Inflammatory macrophage treated with lipopolysaccharide for 4 hours (primary cell): ENCODE measurements around the gene PPP1R12B.
A peak's percentile ranks its signal among the peaks of the same experiment; 100 is the strongest.
"Not testable (repeated sequence)": the region's sequence is repeated elsewhere in the genome, so short reads cannot be mapped to it uniquely, and the experiment has no call there.

Experiments
- DNase-seq: peaks from one replicate; pipeline ENCODE4 v3.0.0-alpha.2; 2020

The PPP1R12B gene

GRCh38 chr1:202588503-202589189, 240.1 kb downstream of the PPP1R12B start:
- DNase-seq: no peak

- no peak for DNase-seq
Measured at GRCh38 chr1:202589190-202589930, 240.9 kb downstream of the PPP1R12B start.

- no peak for DNase-seq
Measured at GRCh38 chr1:202590126-202590525, 241.6 kb downstream of the PPP1R12B start.

- no peak for DNase-seq
Measured at GRCh38 chr1:202590975-202591411, 242.5 kb downstream of the PPP1R12B start.

- no peak for DNase-seq
Measured at GRCh38 chr1:202591515-202591914, 243.0 kb downstream of the PPP1R12B start.

- no peak for DNase-seq
Measured at GRCh38 chr1:202592146-202592545, 243.6 kb downstream of the PPP1R12B start.

GRCh38 chr1:202593845-202594244, 245.3 kb downstream of the PPP1R12B start:
- no peak for DNase-seq

GRCh38 chr1:202596638-202597037, 248.1 kb downstream of the PPP1R12B start:
- DNase-seq: no peak

- DNase-seq: peak; percentile 28
Measured at GRCh38 chr1:202597090-202597761, 248.7 kb downstream of the PPP1R12B start.

GRCh38 chr1:202599669-202600431, 251.4 kb downstream of the PPP1R12B start:
- peak; percentile 68 for DNase-seq

GRCh38 chr1:202600432-202601041, 252.0 kb downstream of the PPP1R12B start:
- DNase-seq: no peak

- no peak for DNase-seq
Measured at GRCh38 chr1:202603435-202603834, 254.9 kb downstream of the PPP1R12B start.

GRCh38 chr1:202605515-202605914, 257.0 kb downstream of the PPP1R12B start:
- DNase-seq: no peak

GRCh38 chr1:202612036-202612435, 263.5 kb downstream of the PPP1R12B start:
- not testable (repeated sequence) for DNase-seq

- no peak for DNase-seq
Measured at GRCh38 chr1:202613571-202613970, 265.1 kb downstream of the PPP1R12B start.

GRCh38 chr1:202614363-202615207, 266.1 kb downstream of the PPP1R12B start:
- peak; percentile 23 for DNase-seq

- DNase-seq: not testable (repeated sequence)
Measured at GRCh38 chr1:202615208-202615500, 266.7 kb downstream of the PPP1R12B start.

- peak; percentile 94 for DNase-seq
Measured at GRCh38 chr1:202615501-202616354, 267.2 kb downstream of the PPP1R12B start.

- DNase-seq: peak; percentile 30
Measured at GRCh38 chr1:202616355-202616915, 267.9 kb downstream of the PPP1R12B start.

GRCh38 chr1:202619012-202619411, 270.5 kb downstream of the PPP1R12B start:
- not testable (repeated sequence) for DNase-seq
